Activated CD4-positive, alpha-beta T cell treated with anti-CD3 and anti-CD28 coated beads, Interleukin-2, amount 10 ng/mL, durations not matched to agents 24 days and 14 days (primary cell): ENCODE results near the gene IQCH. TPM values are rescaled to one million over a fixed set of nuclear protein-coding genes. Genes with fewer than 3 reads are reported as not detected.

Source experiments
- DNase-seq: peaks from one replicate; pipeline ENCODE4 v3.0.0; 2022
- H3K27ac Mint-ChIP-seq: one replicate; pipeline ENCODE4 v1.8.0; 2022; ENCODE audit warnings: mild to moderate bottlenecking, mixed read lengths
- H3K27me3 Mint-ChIP-seq: one replicate; pipeline ENCODE4 v1.8.0; 2022; ENCODE audit warnings: mixed read lengths
- H3K36me3 Mint-ChIP-seq: one replicate; pipeline ENCODE4 v1.8.0; 2022; ENCODE audit warnings: low read depth, mild to moderate bottlenecking, mixed read lengths
- H3K4me1 Mint-ChIP-seq: one replicate; pipeline ENCODE4 v1.8.0; 2021; ENCODE audit warnings: mixed read lengths
- H3K4me3 Mint-ChIP-seq: one replicate; pipeline ENCODE4 v1.8.0; 2022; ENCODE audit warnings: mild to moderate bottlenecking, moderate library complexity, mixed read lengths
- H3K9me3 Mint-ChIP-seq: one replicate; pipeline ENCODE4 v1.8.0; 2021; ENCODE audit warnings: mixed read lengths
- intact Hi-C: fragments of 100-400 bp; cut with micrococcal nuclease; formaldehyde crosslinking; loops from one replicate; pipeline ENCODE4 v1.15.1; 2023
- total RNA-seq: library from RNA; stranded (reverse); gene quantifications from 2 replicates; pipeline ENCODE4 v1.2.3, GENCODE V29; 2022

IQCH gene
- total RNA-seq, 1 donor from 2014 or later: 0.70 TPM

DNA sequence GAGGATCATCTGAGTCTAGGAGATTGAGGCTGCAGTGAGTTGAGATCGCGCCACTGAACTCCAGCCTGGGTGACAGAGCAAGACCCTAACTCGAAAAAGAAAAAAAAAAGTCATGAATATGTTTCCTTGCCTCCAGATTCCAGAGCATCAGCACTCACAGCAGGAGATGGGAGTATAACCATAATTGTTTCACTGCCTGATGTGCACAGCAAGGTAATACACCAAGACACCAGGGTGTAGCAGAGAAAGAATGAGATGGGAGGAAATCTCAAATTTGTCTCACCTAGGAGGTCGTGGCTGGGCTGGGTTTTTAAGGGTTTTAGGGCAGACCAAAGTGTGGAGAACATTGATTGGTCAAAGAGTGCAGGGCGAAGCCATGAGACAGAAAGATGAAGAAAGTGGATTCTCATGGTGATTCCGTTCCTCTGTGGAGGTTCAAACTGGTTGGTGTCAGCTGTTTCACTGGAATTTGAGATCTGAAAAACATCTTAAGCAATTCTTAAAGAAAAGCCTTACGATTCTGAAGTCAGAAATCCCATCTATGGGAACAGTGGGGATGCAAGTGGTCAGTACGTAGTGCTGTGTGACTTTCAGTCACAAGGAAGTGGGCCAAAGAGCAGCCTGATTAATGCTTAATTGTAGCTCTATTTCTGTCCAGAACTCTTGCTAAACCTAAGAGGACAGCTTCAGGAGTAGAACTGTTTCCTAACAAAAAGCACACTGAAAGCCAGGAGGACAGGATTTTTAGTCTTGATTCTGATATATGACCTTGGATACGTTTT, 258.5 kb downstream of the IQCH start:
- no peak for DNase-seq
- H3K4me1 Mint-ChIP-seq: peaks cover 5% of the 10 kb centered on the region
- no peaks in the 10 kb centered on the region for H3K9me3 Mint-ChIP-seq
- no peak overlapping the region for H3K4me3 Mint-ChIP-seq
- no peaks in the 10 kb centered on the region for H3K27me3 Mint-ChIP-seq
- H3K36me3 Mint-ChIP-seq: peaks cover 7% of the 10 kb centered on the region
- intact Hi-C loops: no loop called here
- no peak overlapping the region for H3K27ac Mint-ChIP-seq

DNA sequence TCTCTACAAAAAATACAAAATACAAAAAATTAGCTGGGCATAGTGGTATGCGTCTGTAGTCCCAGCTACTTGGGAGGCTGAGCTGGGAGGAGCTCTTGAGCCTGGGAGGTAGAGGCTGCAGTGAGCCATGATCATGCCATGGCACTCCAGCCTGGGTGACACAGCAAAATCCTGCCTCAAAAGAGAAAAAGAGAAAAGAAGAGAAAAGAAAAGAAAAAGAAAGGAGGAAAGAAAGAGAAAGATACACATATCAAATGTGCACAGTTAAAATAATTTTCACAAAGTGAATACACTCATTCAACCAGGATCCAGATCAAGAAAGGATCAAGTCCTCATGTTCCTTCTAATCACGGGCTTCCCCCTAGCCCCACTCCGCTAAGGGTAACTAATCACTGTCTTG, 260.5 kb downstream of the IQCH start:
- Mint-ChIP-seq H3K4me1 (peaks cover 5% of the 10 kb centered on the region), H3K27ac (no peak overlapping the region), H3K36me3 (peaks cover 7% of the 10 kb centered on the region), H3K9me3 (no peaks in the 10 kb centered on the region), H3K4me3 (no peak overlapping the region), H3K27me3 (no peaks in the 10 kb centered on the region)
- DNase-seq: no peak
- intact Hi-C loops: no loop called here

DNA sequence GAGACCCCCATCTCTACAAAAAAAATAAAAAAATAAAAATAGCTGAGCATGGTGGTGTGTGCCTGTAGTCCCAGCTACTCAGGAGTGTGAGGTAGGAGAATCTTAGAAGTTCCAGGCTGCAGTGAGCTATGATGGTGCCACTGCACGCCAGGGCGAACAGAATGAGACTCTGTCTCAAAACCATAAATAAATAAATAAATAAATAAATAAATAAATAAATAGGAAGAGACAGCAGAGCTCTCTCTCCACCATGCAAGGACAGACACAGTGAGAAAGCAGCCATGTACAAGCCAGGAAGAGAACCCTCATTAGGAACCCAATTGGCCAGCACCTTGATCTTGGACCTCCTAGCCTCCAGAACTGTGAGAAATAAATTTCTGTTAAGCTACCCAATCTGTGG, 261.0 kb downstream of the IQCH start:
- Mint-ChIP-seq H3K36me3 (peaks cover 7% of the 10 kb centered on the region), H3K4me3 (no peak overlapping the region), H3K27me3 (no peaks in the 10 kb centered on the region), H3K27ac (no peak overlapping the region), H3K9me3 (no peaks in the 10 kb centered on the region), H3K4me1 (peaks cover 7% of the 10 kb centered on the region)
- intact Hi-C loops: no loop called here
- DNase-seq: no peak

DNA sequence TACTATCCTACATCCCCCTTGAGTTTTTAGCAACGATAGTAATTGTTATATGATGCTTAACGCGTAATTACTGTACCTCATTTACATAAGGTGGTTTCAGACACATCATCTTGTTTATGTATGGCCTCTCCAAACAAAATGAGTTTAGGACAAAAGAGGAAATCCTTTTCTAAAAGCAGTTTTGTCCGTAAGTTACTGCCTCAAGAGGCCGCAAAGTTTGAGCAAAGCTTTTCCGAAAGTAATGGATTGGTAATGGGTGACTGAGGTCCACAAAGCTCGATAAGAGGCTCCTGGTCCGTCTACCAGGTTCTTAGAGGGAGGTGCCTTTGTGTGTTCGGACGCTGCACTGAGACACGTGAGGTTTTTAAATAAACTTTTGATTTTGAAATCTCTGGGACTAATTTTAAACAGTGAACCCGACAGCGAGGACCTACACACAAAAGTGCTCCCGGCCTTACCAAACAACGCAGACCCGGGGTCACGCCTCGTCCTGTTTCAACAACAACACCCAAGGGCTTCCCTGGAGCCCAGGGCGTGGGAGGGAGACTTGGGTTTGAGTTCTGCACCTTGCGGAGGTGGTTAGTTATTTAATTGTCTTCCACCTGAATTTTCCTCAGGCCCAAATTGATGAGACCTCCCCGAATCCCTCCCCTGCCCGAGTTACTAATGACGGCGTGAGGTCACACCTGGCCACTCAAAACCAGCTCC, 265.9 kb downstream of the IQCH start:
- Mint-ChIP-seq H3K27me3 (no peaks in the 10 kb centered on the region), H3K4me3 (peak overlapping the region; percentile 98), H3K9me3 (no peaks in the 10 kb centered on the region), H3K36me3 (peaks cover 7% of the 10 kb centered on the region), H3K27ac (peak overlapping the region; percentile 91), H3K4me1 (peaks cover 25% of the 10 kb centered on the region)
- intact Hi-C loops: loop anchor here (1.0 to 10.0 kb wide), 3 partner anchors 22 to 534 kb away; partner anchors contain the start of genes MAP2K5, PIAS1 and RNU6-1
- DNase-seq: no peak

DNA sequence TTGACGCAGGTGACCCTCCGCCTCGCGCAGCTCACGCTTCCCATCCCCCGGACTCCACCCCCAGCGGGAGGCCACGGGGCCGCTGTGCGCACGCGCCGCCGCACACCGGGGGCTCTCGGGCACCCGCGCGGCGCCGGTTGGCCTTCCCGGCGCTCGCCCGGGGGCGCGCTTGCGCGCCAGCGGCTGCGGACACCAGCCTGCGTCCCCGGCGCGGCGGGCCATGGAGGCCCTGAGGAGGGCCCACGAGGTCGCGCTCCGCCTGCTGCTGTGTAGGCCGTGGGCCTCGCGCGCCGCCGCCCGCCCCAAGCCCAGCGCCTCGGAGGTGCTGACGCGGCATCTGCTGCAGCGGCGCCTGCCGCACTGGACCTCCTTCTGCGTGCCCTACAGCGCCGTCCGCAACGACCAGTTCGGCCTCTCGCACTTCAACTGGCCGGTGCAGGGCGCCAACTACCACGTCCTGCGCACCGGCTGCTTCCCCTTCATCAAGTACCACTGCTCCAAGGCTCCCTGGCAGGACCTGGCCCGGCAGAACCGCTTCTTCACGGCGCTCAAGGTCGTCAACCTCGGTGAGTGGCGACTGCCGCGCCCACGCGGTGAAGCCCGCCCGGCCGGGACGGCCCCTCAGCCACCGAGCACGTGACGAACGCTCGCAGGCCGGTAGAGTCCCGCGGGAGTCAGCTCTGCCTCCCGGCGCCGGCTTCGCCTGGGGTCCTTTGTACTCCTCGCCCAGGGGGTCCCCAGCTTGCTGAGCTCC, 266.6 kb downstream of the IQCH start, which contains the start of gene C15orf61:
Gene C15orf61 (plus strand): TSS at position 103 of the 754 bp plus-strand sequence. CDS start 118 bp downstream, at position 221.
- intact Hi-C loops: loop anchor here (1.0 to 10.0 kb wide), 3 partner anchors 21 to 534 kb away; partner anchors contain the start of genes MAP2K5, PIAS1 and RNU6-1
- H3K4me3 Mint-ChIP-seq: peak within 1 kb of the TSS; percentile 98
- peak within 1 kb of the TSS; percentile 99 for H3K27ac Mint-ChIP-seq
- no peaks in the 10 kb centered on the region for H3K9me3 Mint-ChIP-seq
- DNase-seq: peak; percentile 96
- peaks cover 9% of the 10 kb centered on the region for H3K36me3 Mint-ChIP-seq
- H3K27me3 Mint-ChIP-seq: no peaks in the 10 kb centered on the region
- peaks cover 25% of the 10 kb centered on the region for H3K4me1 Mint-ChIP-seq

DNA sequence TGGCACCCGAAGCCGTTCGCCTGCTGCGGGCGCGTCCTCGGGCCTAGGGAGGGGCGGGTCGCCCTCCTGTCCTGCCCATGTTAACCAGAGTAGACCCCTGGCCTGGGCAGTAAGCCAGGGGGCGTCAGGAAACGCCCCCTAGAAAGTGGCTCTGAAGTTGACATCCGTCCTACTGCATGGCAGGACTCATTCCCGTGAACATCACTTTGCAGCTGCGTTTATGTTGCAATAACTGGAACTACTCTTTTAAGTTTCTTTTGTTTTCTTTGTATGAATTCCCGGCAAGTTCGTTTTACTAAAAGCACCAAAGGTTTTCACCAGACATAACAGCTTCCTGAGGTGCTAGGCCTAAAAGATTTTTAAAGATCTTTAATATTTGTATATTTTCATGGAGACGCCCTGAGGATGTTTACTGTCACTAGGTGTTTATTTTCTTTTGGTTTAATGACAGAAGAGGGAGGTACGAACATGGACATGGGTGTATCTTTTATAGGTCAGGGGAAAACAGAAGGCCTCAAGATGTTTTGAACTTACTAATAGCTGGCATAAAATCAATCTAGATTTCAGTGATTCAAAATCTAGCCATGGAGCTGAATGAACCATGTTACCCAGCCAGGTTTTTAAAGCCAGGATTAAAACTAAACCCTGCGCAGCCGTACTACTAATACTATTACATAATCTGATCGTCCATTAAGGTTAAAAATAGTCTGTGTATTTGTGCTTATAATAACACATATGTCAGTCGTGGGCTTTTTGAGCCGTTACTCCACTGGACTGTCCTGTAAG, 267.4 kb downstream of the IQCH start:
- Mint-ChIP-seq H3K36me3 (peaks cover 12% of the 10 kb centered on the region), H3K4me3 (peak overlapping the region; percentile 98), H3K27me3 (no peaks in the 10 kb centered on the region), H3K4me1 (peaks cover 25% of the 10 kb centered on the region), H3K27ac (peak overlapping the region; percentile 99), H3K9me3 (no peaks in the 10 kb centered on the region)
- intact Hi-C loops: loop anchor here (1.0 to 10.0 kb wide), 3 partner anchors 20 to 533 kb away; partner anchors contain the start of genes MAP2K5, PIAS1 and RNU6-1
- DNase-seq: no peak

DNA sequence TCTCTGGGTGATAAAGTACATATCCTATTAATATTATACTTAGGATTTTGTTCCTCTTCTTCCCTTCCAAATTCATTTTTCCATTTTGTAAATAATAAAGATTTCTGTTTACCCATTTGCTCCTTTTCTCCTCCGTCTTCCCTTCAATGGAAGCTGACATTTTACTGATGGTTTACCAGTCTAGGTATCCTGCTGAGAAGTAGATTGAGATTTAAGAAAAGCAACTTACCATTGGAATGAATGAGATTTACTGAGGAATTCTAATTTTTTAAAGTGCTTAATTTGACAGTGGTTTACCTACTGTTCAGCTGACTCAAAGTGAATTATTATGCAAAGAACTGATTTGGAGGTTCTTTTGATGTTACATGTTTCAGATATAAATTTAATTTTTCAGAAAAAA, 268.7 kb downstream of the IQCH start:
- Mint-ChIP-seq H3K27me3 (no peaks in the 10 kb centered on the region), H3K9me3 (no peaks in the 10 kb centered on the region), H3K36me3 (peaks cover 12% of the 10 kb centered on the region), H3K4me1 (peaks cover 25% of the 10 kb centered on the region), H3K4me3 (peak overlapping the region; percentile 51), H3K27ac (no peak overlapping the region)
- DNase-seq: no peak
- intact Hi-C loops: loop anchor here (10.0 kb wide), 1 partner anchor 531 kb away; the partner anchor contains the start of gene PIAS1

DNA sequence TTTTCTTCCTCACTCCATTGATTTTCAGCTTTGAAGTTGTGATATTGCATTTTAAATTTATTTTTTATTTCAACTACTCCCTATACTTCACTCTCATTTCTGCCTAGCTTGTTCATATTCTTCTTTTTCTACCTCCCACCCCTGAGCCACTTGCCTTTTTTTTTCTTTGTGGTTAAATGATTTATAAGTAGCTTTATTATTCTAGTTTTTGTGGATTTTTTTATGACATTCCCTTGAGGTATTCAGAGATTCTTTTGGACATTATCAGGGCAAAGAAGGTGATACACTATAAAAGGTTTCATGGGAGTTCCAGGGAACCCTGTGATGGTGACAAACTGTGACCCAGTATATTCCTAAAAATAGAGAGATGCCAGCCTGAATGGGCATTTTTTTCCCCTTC, 269.6 kb downstream of the IQCH start:
- H3K4me1 Mint-ChIP-seq: peaks cover 25% of the 10 kb centered on the region
- H3K36me3 Mint-ChIP-seq: peaks cover 12% of the 10 kb centered on the region
- intact Hi-C loops: loop anchor here (10.0 kb wide), 1 partner anchor 531 kb away; the partner anchor contains the start of gene PIAS1
- H3K27me3 Mint-ChIP-seq: no peaks in the 10 kb centered on the region
- DNase-seq: no peak
- no peak overlapping the region for H3K4me3 Mint-ChIP-seq
- H3K27ac Mint-ChIP-seq: no peak overlapping the region
- no peaks in the 10 kb centered on the region for H3K9me3 Mint-ChIP-seq

DNA sequence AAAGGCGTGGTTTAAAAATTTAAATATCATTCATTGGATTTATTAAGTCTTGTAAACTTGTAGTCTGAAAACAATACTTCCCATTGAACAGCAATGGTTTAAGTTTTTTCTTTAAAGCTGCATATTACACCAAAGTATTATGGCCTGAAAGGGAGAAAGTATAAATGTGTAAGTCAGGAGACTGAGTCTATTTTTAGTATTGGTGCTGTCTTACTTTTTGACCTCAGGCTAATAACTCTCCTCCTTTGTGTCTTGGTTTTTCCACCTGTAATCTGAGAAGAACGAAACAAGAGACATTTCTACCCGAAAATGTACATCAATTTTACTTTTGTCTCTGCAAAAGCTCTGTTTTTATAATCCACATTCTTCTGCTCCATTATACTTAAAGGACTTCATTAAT, 273.9 kb downstream of the IQCH start:
- Mint-ChIP-seq H3K4me1 (peaks cover 2% of the 10 kb centered on the region), H3K36me3 (peaks cover 7% of the 10 kb centered on the region), H3K27me3 (no peaks in the 10 kb centered on the region), H3K9me3 (no peaks in the 10 kb centered on the region), H3K4me3 (no peak overlapping the region), H3K27ac (no peak overlapping the region)
- intact Hi-C loops: loop anchor here (10.0 kb wide), 1 partner anchor 526 kb away; the partner anchor contains the start of gene PIAS1
- no peak for DNase-seq

DNA sequence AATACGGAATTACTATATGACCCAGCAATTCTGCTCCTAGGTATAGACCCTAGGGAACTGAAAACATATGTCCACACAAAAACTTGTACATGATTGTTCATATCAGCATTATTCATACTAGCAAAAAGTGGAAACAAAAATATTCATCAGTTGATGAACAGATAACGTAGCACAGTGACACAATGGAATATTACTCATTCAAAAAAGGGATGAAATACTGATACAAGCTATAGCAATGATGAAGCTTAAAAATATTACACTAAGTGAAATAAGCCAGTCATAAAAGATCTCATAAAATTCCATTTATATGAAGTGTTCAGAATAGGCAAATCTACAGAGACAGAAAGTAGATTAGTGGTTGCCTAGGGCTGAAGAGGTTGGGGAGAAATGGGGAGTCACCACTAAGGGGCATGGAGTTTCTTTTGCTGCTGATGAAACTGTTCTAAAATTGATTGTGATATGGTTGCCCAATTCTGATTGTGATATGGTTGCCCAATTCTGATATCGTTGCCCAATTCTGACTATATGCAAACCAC, 276.9 kb downstream of the IQCH start:
- peaks cover 1% of the 10 kb centered on the region for H3K27me3 Mint-ChIP-seq
- peaks cover 2% of the 10 kb centered on the region for H3K36me3 Mint-ChIP-seq
- DNase-seq: no peak
- intact Hi-C loops: no loop called here
- no peaks in the 10 kb centered on the region for H3K4me1 Mint-ChIP-seq
- no peak overlapping the region for H3K27ac Mint-ChIP-seq
- no peak overlapping the region for H3K4me3 Mint-ChIP-seq
- H3K9me3 Mint-ChIP-seq: no peaks in the 10 kb centered on the region

DNA sequence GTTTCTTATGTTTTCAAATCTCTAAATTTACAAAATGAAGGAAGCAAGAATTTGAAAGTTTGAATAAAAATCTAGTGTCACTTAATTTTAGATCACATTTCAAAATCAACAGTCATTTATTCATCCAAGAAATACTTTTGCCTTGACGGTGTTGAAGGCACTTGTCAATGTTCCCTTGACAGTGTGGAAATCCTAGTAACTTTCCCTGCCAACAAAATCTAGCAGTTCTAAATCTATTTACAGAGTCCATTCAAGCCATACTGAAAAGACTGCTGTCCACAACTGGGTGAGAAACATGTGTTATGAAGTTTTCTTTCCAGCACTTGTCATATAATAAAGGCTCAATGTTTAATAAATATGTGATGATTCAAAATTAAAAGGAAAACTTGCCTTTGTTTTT, 279.3 kb downstream of the IQCH start:
- H3K36me3 Mint-ChIP-seq: peaks cover 2% of the 10 kb centered on the region
- peaks cover 3% of the 10 kb centered on the region for H3K4me1 Mint-ChIP-seq
- no peak overlapping the region for H3K27ac Mint-ChIP-seq
- H3K4me3 Mint-ChIP-seq: no peak overlapping the region
- intact Hi-C loops: no loop called here
- peaks cover 1% of the 10 kb centered on the region for H3K27me3 Mint-ChIP-seq
- H3K9me3 Mint-ChIP-seq: no peaks in the 10 kb centered on the region
- DNase-seq: no peak

DNA sequence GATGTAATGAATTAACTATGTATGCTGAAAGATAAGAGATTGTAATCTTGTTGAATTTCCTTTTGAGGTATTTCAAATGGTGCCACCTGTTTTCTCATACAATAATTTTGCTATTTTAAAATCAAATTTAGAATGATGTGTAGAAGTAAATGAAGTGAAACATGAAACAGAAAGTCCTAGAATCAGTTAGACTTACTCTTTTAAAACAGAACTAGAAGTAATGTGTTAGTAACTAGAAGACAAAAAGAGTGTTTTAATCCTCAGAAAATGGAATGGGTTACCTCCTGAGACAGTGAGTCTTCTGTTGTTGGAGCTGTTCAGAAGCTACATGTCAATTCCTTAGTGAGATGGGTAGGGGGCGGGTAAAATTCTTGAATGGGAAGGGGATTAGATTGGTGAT, 279.8 kb downstream of the IQCH start:
- Mint-ChIP-seq H3K36me3 (peaks cover 2% of the 10 kb centered on the region), H3K27ac (no peak overlapping the region), H3K4me1 (peaks cover 8% of the 10 kb centered on the region), H3K27me3 (peaks cover 1% of the 10 kb centered on the region), H3K9me3 (no peaks in the 10 kb centered on the region), H3K4me3 (no peak overlapping the region)
- DNase-seq: no peak
- intact Hi-C loops: no loop called here

DNA sequence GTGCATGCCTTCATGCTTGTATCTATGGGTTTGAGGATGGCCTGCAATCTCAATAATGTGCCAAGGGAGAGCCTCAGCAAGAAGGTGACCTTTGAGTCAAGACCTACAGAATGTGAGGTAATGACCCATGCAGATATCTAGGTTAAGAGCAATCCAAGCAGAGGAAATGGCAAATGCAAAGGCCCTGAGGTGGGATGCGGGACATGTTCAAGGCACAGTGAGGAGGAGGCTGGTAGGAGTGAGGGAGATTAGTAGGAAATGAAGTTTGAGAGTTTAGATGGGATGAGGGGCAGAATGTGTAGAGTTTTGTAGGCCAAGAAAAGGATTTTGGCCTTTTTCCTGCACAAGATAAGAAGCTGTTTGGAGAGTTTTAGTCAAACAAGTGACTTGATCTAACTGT, 283.2 kb downstream of the IQCH start:
- Mint-ChIP-seq H3K4me1 (peaks cover 22% of the 10 kb centered on the region), H3K27ac (no peak overlapping the region), H3K27me3 (peaks cover 1% of the 10 kb centered on the region), H3K9me3 (no peaks in the 10 kb centered on the region), H3K4me3 (no peak overlapping the region), H3K36me3 (peaks cover 2% of the 10 kb centered on the region)
- intact Hi-C loops: loop anchor here (5.0 kb wide), 1 partner anchor 285 kb away; the partner anchor contains the start of genes AAGAB and IQCH
- no peak for DNase-seq
